Measurements from ENCODE around the gene BTNL3.
"Not testable (repeated sequence)": the region's sequence is repeated elsewhere in the genome, so short reads cannot be mapped to it uniquely, and the experiment has no call there.

BTNL3 gene

GRCh38 chr5:181024245-181025064 is 35.8 kb downstream of the BTNL3 start:
- no peak for DNase-seq

GRCh38 chr5:181027452-181028031 is 38.9 kb downstream of the BTNL3 start:
- DNase-seq = no peak

GRCh38 chr5:181028032-181028819 is 39.6 kb downstream of the BTNL3 start:
- DNase-seq = no peak

GRCh38 chr5:181031716-181032115 is 43.1 kb downstream of the BTNL3 start:
- DNase-seq = no peak

GRCh38 chr5:181035991-181036815 is 47.6 kb downstream of the BTNL3 start:
- no peak for DNase-seq

GRCh38 chr5:181036816-181037364 is 48.2 kb downstream of the BTNL3 start:
- no peak for DNase-seq

- DNase-seq = no peak
Measured at GRCh38 chr5:181037365-181037861, 48.8 kb downstream of the BTNL3 start.

GRCh38 chr5:181039471-181039870 is 50.8 kb downstream of the BTNL3 start:
- DNase-seq = no peak

- no peak for DNase-seq
Measured at GRCh38 chr5:181039931-181040630, 51.4 kb downstream of the BTNL3 start, which contains the start of gene BTNL9. Gene BTNL9, plus strand, starts transcription at chr5:181040266. Its CDS starts 5,224 bp downstream, at chr5:181045490.

GRCh38 chr5:181040631-181040945 is 51.9 kb downstream of the BTNL3 start:
- DNase-seq = no peak

- no peak for DNase-seq
Measured at GRCh38 chr5:181041043-181041442, 52.4 kb downstream of the BTNL3 start.

- no peak for DNase-seq
Measured at GRCh38 chr5:181042036-181042713, 53.5 kb downstream of the BTNL3 start.

- no peak for DNase-seq
Measured at GRCh38 chr5:181042722-181043121, 54.1 kb downstream of the BTNL3 start.

GRCh38 chr5:181043285-181044092 is 54.8 kb downstream of the BTNL3 start:
- DNase-seq = no peak

GRCh38 chr5:181044093-181044599 is 55.5 kb downstream of the BTNL3 start:
- no peak for DNase-seq

GRCh38 chr5:181044662-181045305 is 56.1 kb downstream of the BTNL3 start:
- no peak for DNase-seq

GRCh38 chr5:181045316-181045715 is 56.7 kb downstream of the BTNL3 start:
- DNase-seq = no peak

GRCh38 chr5:181045857-181046256 is 57.2 kb downstream of the BTNL3 start:
- DNase-seq = not testable (repeated sequence)

GRCh38 chr5:181047288-181047687 is 58.6 kb downstream of the BTNL3 start:
- DNase-seq = no peak

All from activated naive CD4-positive, alpha-beta T cell (primary cell).